B cell (primary cell): ENCODE measurements around the gene ABLIM1. TPM values are rescaled to one million over a fixed set of nuclear protein-coding genes. Genes with fewer than 3 reads are reported as not detected.
A peak's percentile ranks its signal among the peaks of the same experiment; 100 is the strongest.

Source experiments
- ATAC-seq: fragments of 200-7000 bp; cut with Tn5 transposase; one replicate; pipeline ENCODE4 v1.10.0; 2021; ENCODE audit warnings: low read depth, mild to moderate bottlenecking, moderate number of reproducible peaks, moderate library complexity
- CTCF ChIA-PET: fragments of 350-600 bp; sonication (Branson Sonifier 250); formaldehyde crosslinking; loops from one replicate; lab custom pipeline; 2021; ENCODE audit warnings: antibody characterized with exemption, inconsistent platforms; lab: Charles Lee
- POLR2A ChIA-PET: fragments of 350-600 bp; sonication (Branson Sonifier 250); formaldehyde crosslinking; loops from one replicate; lab custom pipeline; 2021; ENCODE audit warnings: antibody characterized with exemption; lab: Charles Lee
- DNase-seq: peaks from one replicate; pipeline ENCODE4 v3.0.0; 2013
- H2AFZ ChIP-seq: 2 replicates; pipeline ENCODE4 v1.6.1; 2012; ENCODE audit warnings: mild to moderate bottlenecking, low read depth, low read length; ENCODE audit not compliant: insufficient read depth, poor library complexity, severe bottlenecking
- H3K27ac ChIP-seq, 2 donors: 1 replicate in 1 of 2; 2 replicates in 1 of 2; pipeline ENCODE4 v1.5.1; 2012 to 2013; ENCODE audit warnings: low read length in 2 of 2, mild to moderate bottlenecking in 2 of 2, moderate library complexity in 1 of 2
- H3K27me3 ChIP-seq, 4 experiments: fragments of 200-600 bp in 1 of 4; sonication (generic) in 1 of 4; replicated peaks in 1 of 4; 1 replicate in 2 of 4; 2 replicates in 2 of 4; pipeline versions ENCODE4 v1.6.1 to v1.7.0; 2013 to 2016; ENCODE audit warnings: low read length in 3 of 4, mild to moderate bottlenecking in 2 of 4, mixed read lengths in 1 of 4, moderate library complexity in 1 of 4; ENCODE audit not compliant: insufficient read depth in 4 of 4, control insufficient read depth in 3 of 4; ENCODE audit errors: control extremely low read depth in 1 of 4
- H3K36me3 ChIP-seq, 2 experiments: replicated peaks in 1 of 2; 1 replicate in 1 of 2; 2 replicates in 1 of 2; pipeline versions ENCODE4 v1.6.1 to v1.7.1; 2013; ENCODE audit warnings: low read length in 1 of 2; ENCODE audit not compliant: insufficient read depth in 2 of 2, control insufficient read depth in 1 of 2; ENCODE audit errors: control extremely low read depth in 1 of 2, extremely low read depth in 1 of 2
- H3K4me1 ChIP-seq, 2 donors: fragments of 200-600 bp in 1 of 2; sonication (generic) in 1 of 2; 1 replicate in 1 of 2; 2 replicates in 1 of 2; pipeline versions ENCODE4 v1.5.1 to v1.6.1; 2013 to 2017; ENCODE audit warnings: low read length in 2 of 2; ENCODE audit not compliant: control insufficient read depth in 2 of 2, insufficient read depth in 2 of 2
- H3K4me2 ChIP-seq: replicated peaks from 2 replicates; pipeline ENCODE3; 2012; ENCODE audit warnings: mild to moderate bottlenecking, low read depth, low read length; ENCODE audit not compliant: poor library complexity, severe bottlenecking
- H3K4me3 ChIP-seq, 5 experiments: fragments of 200-600 bp in 1 of 5; sonication (generic) in 1 of 5; 1 replicate in 3 of 5; 2 replicates in 2 of 5; pipeline versions ENCODE4 v1.5.1 to v1.7.0; 2011 to 2016; ENCODE audit warnings: low read length in 4 of 5, mild to moderate bottlenecking in 4 of 5, low read depth in 2 of 5, control low read depth in 1 of 5, moderate library complexity in 1 of 5; ENCODE audit not compliant: insufficient read depth in 1 of 5; ENCODE audit errors: control extremely low read depth in 1 of 5, extremely low read depth in 1 of 5
- H3K79me2 ChIP-seq: fragments of 200-600 bp; sonication (generic); one replicate; pipeline ENCODE4 v1.6.0; 2016; ENCODE audit warnings: low read length; ENCODE audit not compliant: control insufficient read depth, insufficient read depth
- H3K9ac ChIP-seq: fragments of 200-600 bp; sonication (generic); 2 replicates; pipeline ENCODE4 v1.6.1; 2017; ENCODE audit warnings: mild to moderate bottlenecking, low read length, moderate library complexity
- H3K9me3 ChIP-seq, 3 donors: one replicate each; pipeline versions ENCODE4 v1.6.1 to v1.7.1; 2013; ENCODE audit warnings: low read length in 2 of 3; ENCODE audit not compliant: control insufficient read depth in 2 of 3, insufficient read depth in 1 of 3; ENCODE audit errors: control extremely low read depth in 1 of 3
- H4K20me1 ChIP-seq: 2 replicates; pipeline ENCODE4 v1.6.0; 2012; ENCODE audit warnings: mild to moderate bottlenecking, low read length; ENCODE audit not compliant: insufficient read depth, control insufficient read depth, poor library complexity, severe bottlenecking
- H3K27ac Mint-ChIP-seq: one replicate; pipeline ENCODE4 v1.8.0; 2021; ENCODE audit warnings: mixed read lengths
- H3K27me3 Mint-ChIP-seq: one replicate; pipeline ENCODE4 v1.8.0; 2021; ENCODE audit warnings: mixed read lengths
- H3K4me1 Mint-ChIP-seq: one replicate; pipeline ENCODE4 v1.8.0; 2021; ENCODE audit warnings: mixed read lengths
- H3K4me3 Mint-ChIP-seq: one replicate; pipeline ENCODE4 v1.8.0; 2021; ENCODE audit warnings: mixed read lengths
- H3K9me3 Mint-ChIP-seq: one replicate; pipeline ENCODE4 v1.8.0; 2022; ENCODE audit warnings: mixed read lengths; ENCODE audit not compliant: insufficient read depth
- CTCF ChIP-seq: fragments of 200-600 bp; IDR thresholded peaks from one replicate; pipeline ENCODE4 v1.8.0; 2022; ENCODE audit warnings: antibody characterized with exemption, mild to moderate bottlenecking
- EZH2 ChIP-seq: IDR thresholded peaks from 2 replicates; pipeline ENCODE4 v1.6.1; 2012; ENCODE audit warnings: borderline replicate concordance, low read depth, mild to moderate bottlenecking, moderate library complexity, low read length; ENCODE audit not compliant: insufficient read depth, poor library complexity, severe bottlenecking
- WGBS: methylation state at CpG from one replicate; pipeline ENCODE4 v1.1.5; 2013; ENCODE audit warnings: missing lambda C conversion rate; ENCODE audit not compliant: insufficient coverage; 5-methylcytosine and 5-hydroxymethylcytosine counted together
- intact Hi-C: fragments of 100-400 bp; cut with micrococcal nuclease; formaldehyde crosslinking; loops from one replicate; pipeline ENCODE4 v1.10.0; 2022
- polyA plus RNA-seq: library from polyadenylated mRNA; depleted of rRNA; stranded (reverse); fragments of >200 nt; gene quantifications from 2 replicates; pipeline ENCODE4 v1.2.3, GENCODE V29; 2012
- total RNA-seq, 2 donors: library from RNA; stranded (reverse); fragments of 120-200 nt in 1 of 2; gene quantifications; 1 replicate in 1 of 2; 2 replicates in 1 of 2; pipeline versions ENCODE4 v1.2.3 to v1.2.4, GENCODE V29; 2013 to 2022

ABLIM1 gene
- total and polyA plus RNA-seq, 2 donors (not counting 1 experiment from before 2014, with no cell fraction given) = 55.6 to 148 TPM

- Mint-ChIP-seq H3K4me1 (peaks cover 10% of the 10 kb centered on the region), H3K4me3 (no peak overlapping the region), H3K9me3 (peaks cover 8% of the 10 kb centered on the region), H3K27ac (no peak overlapping the region), H3K27me3 (peaks cover 26% of the 10 kb centered on the region)
- no peak for DNase-seq
- H3K79me2 ChIP-seq = no peaks in the 10 kb centered on the region
- ChIA-PET POLR2A (no interaction called here), CTCF (no interaction called here)
- H3K27ac ChIP-seq = no peak overlapping the region
- no peak overlapping the region for H3K4me2 ChIP-seq
- no peak for TF ChIP-seq CTCF
- H2AFZ ChIP-seq = no peak overlapping the region
- H3K9me3 ChIP-seq = peaks cover 0 to 11% (median 7%) of the 10 kb centered on the region in 3 donors
- no peak overlapping the region for H3K4me3 ChIP-seq
- no peak for ATAC-seq
- H4K20me1 ChIP-seq = no peaks in the 10 kb centered on the region
- peaks cover 0 to 24% (median 13%) of the 10 kb centered on the region in 4 experiments for H3K27me3 ChIP-seq
- intact Hi-C loops = no loop called here
- no peak overlapping the region for H3K9ac ChIP-seq
- no peaks in the 10 kb centered on the region for H3K36me3 ChIP-seq
- WGBS = 100% methylated on average over 1 of the region's 1 CpG
- peaks cover 8 to 9% of the 10 kb centered on the region in 2 donors for H3K4me1 ChIP-seq
These were observed 31.2 kb downstream of the ABLIM1 start for GRCh38 chr10:114626841-114627240.

GRCh38 chr10:114624951-114625780, 32.9 kb downstream of the ABLIM1 start:
- no peak overlapping the region for H3K4me3 Mint-ChIP-seq
- H3K27me3 Mint-ChIP-seq = peaks cover 12% of the 10 kb centered on the region
- peaks cover 0 to 14% (median 8%) of the 10 kb centered on the region in 3 donors for H3K9me3 ChIP-seq
- DNase-seq = no peak
- H3K79me2 ChIP-seq = no peaks in the 10 kb centered on the region
- no peak overlapping the region for H3K4me3 ChIP-seq
- ATAC-seq = peak; percentile 17
- no peaks in the 10 kb centered on the region for H4K20me1 ChIP-seq
- no peaks in the 10 kb centered on the region for H3K4me1 ChIP-seq
- H3K27ac Mint-ChIP-seq = no peak overlapping the region
- H3K27ac ChIP-seq = no peak overlapping the region
- CTCF ChIA-PET = no interaction called here
- H3K9ac ChIP-seq = no peak overlapping the region
- H3K9me3 Mint-ChIP-seq = peaks cover 8% of the 10 kb centered on the region
- no peak for TF ChIP-seq CTCF
- no peak for TF ChIP-seq EZH2
- no peaks in the 10 kb centered on the region for H3K36me3 ChIP-seq
- H3K4me2 ChIP-seq = no peak overlapping the region
- 100% methylated on average over 2 of the region's 5 CpGs for WGBS
- no peak overlapping the region for H2AFZ ChIP-seq
- H3K27me3 ChIP-seq = peaks cover 0 to 8% (median 2%) of the 10 kb centered on the region in 4 experiments
- no peaks in the 10 kb centered on the region for H3K4me1 Mint-ChIP-seq
- intact Hi-C loops = no loop called here
- POLR2A ChIA-PET = no interaction called here
